Naive B cell (primary cell): ENCODE measurements around the gene POLR1A. TPM values are rescaled to one million over a fixed set of nuclear protein-coding genes. Genes with fewer than 3 reads are reported as not detected.

Source experiments
- ATAC-seq, 2 donors: fragments of 150-1000 bp; cut with Tn5 transposase; 2 replicates each; pipeline ENCODE4 v1.10.0; 2021; ENCODE audit warnings: low read depth in 2 of 2, mild to moderate bottlenecking in 2 of 2, moderate library complexity in 2 of 2
- DNase-seq: peaks from one replicate; pipeline ENCODE4 v3.0.0; 2022
- H3K27ac Mint-ChIP-seq, 6 donors: one replicate each; pipeline ENCODE4 v1.8.0; 2020 to 2022; ENCODE audit warnings: mild to moderate bottlenecking in 6 of 6, mixed read lengths in 6 of 6, moderate library complexity in 5 of 6, inconsistent platforms in 2 of 6
- H3K27me3 Mint-ChIP-seq, 3 donors: one replicate each; pipeline ENCODE4 v1.8.0; 2021 to 2022; ENCODE audit warnings: mixed read lengths in 3 of 3, mild to moderate bottlenecking in 1 of 3
- H3K36me3 Mint-ChIP-seq, 2 donors: one replicate each; pipeline ENCODE4 v1.8.0; 2020 to 2022; ENCODE audit warnings: mixed read lengths in 2 of 2, inconsistent platforms in 1 of 2, mild to moderate bottlenecking in 1 of 2
- H3K4me1 Mint-ChIP-seq, 3 donors: one replicate each; pipeline ENCODE4 v1.8.0; 2020 to 2022; ENCODE audit warnings: mixed read lengths in 3 of 3, inconsistent platforms in 1 of 3, mild to moderate bottlenecking in 1 of 3, moderate library complexity in 1 of 3
- H3K4me3 Mint-ChIP-seq, 8 donors: one replicate each; pipeline ENCODE4 v1.8.0; 2020 to 2022; ENCODE audit warnings: mild to moderate bottlenecking in 8 of 8, mixed read lengths in 8 of 8, moderate library complexity in 8 of 8, inconsistent platforms in 2 of 8
- H3K9me3 Mint-ChIP-seq, 7 donors: one replicate each; pipeline ENCODE4 v1.8.0; 2020 to 2022; ENCODE audit warnings: mixed read lengths in 7 of 7, mild to moderate bottlenecking in 5 of 7, inconsistent platforms in 2 of 7, moderate library complexity in 1 of 7
- polyA plus RNA-seq, 6 donors: library from polyadenylated mRNA; unstranded; fragments of 300-500 nt; fragmentation: Illumina TruSeq; gene quantifications; one replicate each; pipeline ENCODE4 v1.2.3, GENCODE V29; 2021; ENCODE audit warnings: low read depth in 6 of 6

The POLR1A gene
- polyA plus RNA-seq = 1 to 10 TPM in 5 of 6 donors, not detected in 1; 1.9 to 6.2 (median 2.4) TPM

DNA sequence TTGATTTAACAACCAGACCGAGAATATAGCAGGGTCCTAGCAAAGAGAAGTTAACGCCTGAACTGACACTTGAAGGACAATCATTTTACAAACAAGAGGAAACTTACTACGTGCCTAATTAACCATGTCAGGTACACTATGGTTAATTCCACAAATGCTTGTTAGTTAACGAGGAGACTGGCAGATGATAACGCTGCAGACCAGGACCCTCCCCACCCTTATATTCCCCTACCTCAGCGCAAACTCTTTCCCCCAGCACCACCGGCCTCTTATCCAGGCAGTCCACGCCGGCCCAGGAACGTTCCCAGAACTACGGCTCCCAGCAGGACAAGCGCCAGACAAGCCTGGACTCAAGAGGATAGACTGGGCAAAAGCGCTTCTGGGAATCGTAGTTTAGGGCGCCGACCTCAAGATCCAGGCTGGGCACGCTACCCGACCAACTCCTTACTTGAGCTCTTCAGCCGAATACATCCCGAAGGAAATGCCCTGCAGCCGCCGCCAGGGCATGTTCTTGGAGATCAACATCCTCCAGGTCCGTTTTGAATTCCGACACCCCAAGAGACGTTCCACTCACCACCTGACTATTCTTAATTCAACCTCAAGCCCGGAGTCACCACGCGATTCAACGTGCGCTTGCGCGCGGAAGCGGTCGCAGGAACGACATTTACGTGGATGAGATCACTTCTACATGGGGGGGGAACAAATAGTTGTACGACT, at the start of gene POLR1A:
Gene POLR1A, minus strand, starts transcription at position 635 of the 717 bp plus-strand sequence. Its CDS starts 110 bp downstream, at position 525.
- Mint-ChIP-seq H3K9me3 (no peaks in the 10 kb centered on the region), H3K4me1 (peaks cover 48 to 63% (median 54%) of the 10 kb centered on the region in 3 donors), H3K4me3 (peak within 1 kb of the TSS; percentile 89 to 98 (median 93)), H3K36me3 (peaks cover 5 to 20% of the 10 kb centered on the region in 2 donors), H3K27ac (peak within 1 kb of the TSS; percentile 97 to 100 (median 98)), H3K27me3 (no peaks in the 10 kb centered on the region)
- DNase-seq = peak; percentile 86
- ATAC-seq = peak; percentile 73 to 74

DNA sequence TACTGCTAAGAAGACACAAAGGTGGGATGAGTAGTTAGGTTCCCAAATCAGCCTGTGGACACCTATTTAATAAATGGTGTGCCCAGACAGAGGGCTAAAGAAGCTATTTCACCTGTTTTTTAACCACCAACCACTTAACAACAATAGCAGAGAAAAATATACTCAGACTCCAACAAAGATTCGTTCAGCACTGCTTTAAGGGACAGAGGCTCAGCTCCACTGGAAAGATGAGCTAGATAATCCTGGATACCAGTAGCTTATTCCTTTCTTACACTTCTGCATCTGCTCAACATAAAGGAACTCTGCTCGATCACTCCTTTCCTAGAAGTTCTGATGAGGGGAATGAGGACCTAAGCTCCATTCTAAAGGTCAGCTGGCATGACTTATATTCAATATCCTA, 44.8 kb upstream of the POLR1A start:
- Mint-ChIP-seq H3K27ac (no peak overlapping the region), H3K27me3 (no peaks in the 10 kb centered on the region), H3K4me1 (peaks cover 0 to 4% (median 0%) of the 10 kb centered on the region in 3 donors), H3K36me3 (peaks cover 19 to 25% of the 10 kb centered on the region in 2 donors), H3K9me3 (no peaks in the 10 kb centered on the region), H3K4me3 (no peak overlapping the region)
- ATAC-seq (no peak), DNase-seq (no peak)

DNA sequence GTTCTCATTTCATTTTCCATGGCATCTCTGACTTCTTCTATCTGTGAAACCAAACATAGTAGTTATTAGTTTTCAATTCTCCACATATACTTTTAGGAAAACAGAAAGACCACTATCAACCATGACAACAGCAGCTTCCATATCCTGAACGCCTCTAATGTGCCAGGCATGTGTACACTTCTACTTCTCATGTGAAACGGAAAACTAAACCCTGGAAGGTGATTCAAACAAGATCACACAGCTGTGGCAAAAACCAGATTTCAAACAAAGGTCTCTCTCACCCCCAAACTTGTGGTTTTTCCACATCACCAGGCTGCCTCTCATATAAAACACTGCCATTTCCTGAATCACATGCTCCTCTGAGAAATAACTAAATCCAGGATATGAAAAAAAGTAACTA, 42.1 kb upstream of the POLR1A start:
- Mint-ChIP-seq H3K4me1 (peaks cover 0 to 4% (median 0%) of the 10 kb centered on the region in 3 donors), H3K36me3 (peaks cover 19 to 38% of the 10 kb centered on the region in 2 donors), H3K9me3 (no peaks in the 10 kb centered on the region), H3K27ac (peak overlapping the region in 4 of 6 donors; percentile 63 to 78 (median 64)), H3K27me3 (no peaks in the 10 kb centered on the region), H3K4me3 (no peak overlapping the region)
- ATAC-seq (no peak), DNase-seq (no peak)

DNA sequence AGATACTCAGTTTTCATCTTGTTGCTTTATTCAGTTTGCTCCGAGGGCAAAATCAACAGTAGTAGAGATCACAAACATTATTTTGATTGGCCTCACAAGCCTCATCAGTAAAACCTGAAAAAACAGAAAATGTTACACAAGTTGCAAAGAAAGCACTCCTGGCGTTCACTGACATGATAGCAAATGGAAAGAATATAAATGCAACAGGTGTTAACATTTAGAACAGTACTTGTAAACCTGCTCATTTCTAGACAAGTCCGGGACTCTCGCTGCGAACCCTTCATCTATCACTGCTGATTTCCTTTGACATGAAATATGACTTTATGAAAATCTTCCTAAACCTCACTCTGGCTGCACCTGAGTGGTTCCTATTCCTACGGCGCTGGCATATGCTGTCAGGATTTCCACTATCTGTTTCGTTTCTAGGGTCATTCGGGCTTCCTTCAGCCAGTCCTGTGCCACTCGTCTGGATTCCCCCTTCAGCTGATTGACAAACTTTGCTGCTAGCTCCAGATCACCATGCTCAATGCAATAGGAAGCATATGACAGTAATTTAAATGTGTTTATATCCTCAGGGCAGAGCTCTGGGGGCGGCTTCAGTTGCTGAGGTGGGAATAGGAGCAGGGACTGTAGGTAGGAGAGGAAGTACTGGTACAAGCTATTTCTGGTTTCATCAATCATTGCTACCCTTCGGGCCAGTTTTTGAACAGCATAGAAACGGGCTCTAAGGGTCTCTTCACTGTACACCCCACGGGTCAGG, 38.4 kb upstream of the POLR1A start:
- Mint-ChIP-seq H3K9me3 (no peaks in the 10 kb centered on the region), H3K27ac (peak overlapping the region in 5 of 6 donors; percentile 3 to 74 (median 58)), H3K36me3 (peaks cover 4 to 33% of the 10 kb centered on the region in 2 donors), H3K27me3 (no peaks in the 10 kb centered on the region), H3K4me3 (no peak overlapping the region), H3K4me1 (peaks cover 0 to 4% (median 0%) of the 10 kb centered on the region in 3 donors)
- DNase-seq = no peak
- no peak for ATAC-seq

DNA sequence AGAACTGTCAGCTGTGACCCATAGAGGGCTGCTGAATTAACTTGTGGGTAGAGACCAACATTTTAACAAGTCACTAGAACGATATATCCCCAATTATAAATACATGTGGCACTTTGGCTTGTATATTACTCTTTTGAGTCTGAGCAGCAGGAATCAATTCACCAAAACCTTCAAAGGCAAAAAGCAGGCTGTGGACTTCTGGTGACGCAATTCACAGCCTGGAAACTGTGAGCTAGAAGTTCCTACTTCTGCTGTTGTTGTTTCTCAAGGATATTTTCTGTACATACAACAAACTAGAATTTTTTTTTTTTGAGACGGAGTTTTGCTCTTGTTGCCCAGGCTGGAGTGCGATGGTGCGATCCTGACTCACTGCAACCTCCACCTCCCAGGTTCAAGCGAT, 37.6 kb upstream of the POLR1A start:
- H3K36me3 Mint-ChIP-seq = peaks cover 1 to 33% of the 10 kb centered on the region in 2 donors
- no peaks in the 10 kb centered on the region for H3K9me3 Mint-ChIP-seq
- DNase-seq (no peak), ATAC-seq (no peak)
- no peaks in the 10 kb centered on the region for H3K4me1 Mint-ChIP-seq
- H3K27ac Mint-ChIP-seq = peak overlapping the region in 2 of 6 donors; percentile 30 to 32
- H3K27me3 Mint-ChIP-seq = no peaks in the 10 kb centered on the region
- no peak overlapping the region for H3K4me3 Mint-ChIP-seq

DNA sequence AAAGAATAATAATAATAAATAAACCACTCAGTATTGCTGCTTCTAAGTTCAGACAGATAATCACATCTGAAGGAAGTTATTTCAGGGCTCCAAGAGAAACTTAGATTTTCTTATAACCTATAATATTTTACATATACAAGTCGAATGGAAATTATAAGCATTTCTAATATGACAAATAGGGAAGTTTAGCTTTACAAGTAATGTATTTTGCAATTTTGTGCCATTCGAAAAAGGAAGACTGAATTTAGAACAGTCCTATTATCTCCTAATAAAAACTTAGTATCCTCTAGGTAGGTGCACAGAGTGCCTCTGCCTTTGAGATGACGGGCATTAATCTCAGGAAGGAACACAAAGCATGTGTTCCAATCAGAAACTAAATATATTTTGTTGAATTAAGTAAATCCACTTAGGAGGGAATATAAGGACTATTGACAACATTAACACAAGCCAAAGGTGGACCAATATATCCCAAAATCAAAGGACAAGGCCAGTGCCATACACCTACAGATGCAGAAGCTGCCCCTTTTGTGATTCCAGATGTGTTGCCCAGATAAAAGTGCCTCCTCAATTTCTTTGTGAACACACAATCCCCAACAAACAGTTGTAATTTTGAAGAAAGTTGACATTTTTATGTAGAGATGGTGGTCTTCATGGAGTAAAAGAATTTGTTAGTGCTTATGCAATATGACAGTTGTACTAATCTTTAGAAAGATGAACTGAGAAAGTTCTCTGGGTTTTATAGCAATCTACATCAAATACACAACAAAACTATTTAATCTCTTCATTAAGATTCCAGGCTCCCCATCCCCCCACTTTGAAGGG, 37.0 kb upstream of the POLR1A start:
- Mint-ChIP-seq H3K9me3 (no peaks in the 10 kb centered on the region), H3K27me3 (no peaks in the 10 kb centered on the region), H3K36me3 (peaks cover 8 to 34% of the 10 kb centered on the region in 2 donors), H3K4me3 (no peak overlapping the region), H3K27ac (peak overlapping the region in 2 of 6 donors; percentile 30 to 32), H3K4me1 (no peaks in the 10 kb centered on the region)
- ATAC-seq (no peak), DNase-seq (no peak)

DNA sequence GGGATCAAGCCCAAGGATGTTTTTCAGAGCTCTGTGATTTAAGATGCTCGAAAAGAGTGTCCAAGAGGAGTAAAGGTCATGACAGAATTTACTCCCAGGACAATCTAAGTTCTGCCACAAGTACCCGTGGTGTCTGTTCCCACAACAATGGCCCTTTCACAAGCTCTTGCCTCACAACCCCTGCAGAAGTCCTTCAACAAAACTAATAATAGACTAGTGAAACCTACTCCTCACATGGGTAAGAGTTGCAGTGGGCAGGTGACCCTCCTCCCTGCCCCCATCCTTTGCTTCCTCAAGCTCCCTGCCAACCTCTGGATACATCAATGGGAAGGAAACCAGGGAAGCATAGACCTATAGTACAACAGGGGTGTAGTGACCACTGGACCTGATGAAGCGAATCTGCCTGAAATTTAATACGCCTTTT, 35.3 kb upstream of the POLR1A start:
- Mint-ChIP-seq H3K9me3 (no peaks in the 10 kb centered on the region), H3K27me3 (no peaks in the 10 kb centered on the region), H3K27ac (peak overlapping the region in 1 of 6 donors; percentile 69), H3K4me1 (no peaks in the 10 kb centered on the region), H3K36me3 (peaks cover 21 to 41% of the 10 kb centered on the region in 2 donors), H3K4me3 (no peak overlapping the region)
- ATAC-seq (no peak), DNase-seq (no peak)

DNA sequence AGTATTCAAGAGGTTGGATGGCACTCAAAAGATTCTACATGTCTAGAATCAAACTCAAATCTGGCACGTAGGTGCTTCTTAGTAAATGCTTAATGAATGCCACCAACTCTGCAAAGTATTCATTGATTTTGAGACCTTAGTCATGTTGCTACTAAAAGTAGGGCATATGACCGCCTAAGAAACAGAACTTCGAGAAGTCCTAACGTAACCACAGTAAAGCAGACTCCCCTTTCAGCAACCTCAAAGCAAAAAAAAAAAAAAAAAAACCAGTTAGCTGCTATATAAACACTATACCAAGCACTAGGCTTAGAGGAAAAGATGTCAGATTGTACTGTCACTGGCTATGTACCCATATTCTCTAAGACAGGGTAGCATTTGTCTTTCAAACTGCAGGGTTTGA, 34.3 kb upstream of the POLR1A start:
- no peaks in the 10 kb centered on the region for H3K9me3 Mint-ChIP-seq
- DNase-seq (no peak), ATAC-seq (no peak)
- no peak overlapping the region for H3K4me3 Mint-ChIP-seq
- no peaks in the 10 kb centered on the region for H3K27me3 Mint-ChIP-seq
- no peaks in the 10 kb centered on the region for H3K4me1 Mint-ChIP-seq
- H3K36me3 Mint-ChIP-seq = peaks cover 31 to 41% of the 10 kb centered on the region in 2 donors
- no peak overlapping the region for H3K27ac Mint-ChIP-seq

DNA sequence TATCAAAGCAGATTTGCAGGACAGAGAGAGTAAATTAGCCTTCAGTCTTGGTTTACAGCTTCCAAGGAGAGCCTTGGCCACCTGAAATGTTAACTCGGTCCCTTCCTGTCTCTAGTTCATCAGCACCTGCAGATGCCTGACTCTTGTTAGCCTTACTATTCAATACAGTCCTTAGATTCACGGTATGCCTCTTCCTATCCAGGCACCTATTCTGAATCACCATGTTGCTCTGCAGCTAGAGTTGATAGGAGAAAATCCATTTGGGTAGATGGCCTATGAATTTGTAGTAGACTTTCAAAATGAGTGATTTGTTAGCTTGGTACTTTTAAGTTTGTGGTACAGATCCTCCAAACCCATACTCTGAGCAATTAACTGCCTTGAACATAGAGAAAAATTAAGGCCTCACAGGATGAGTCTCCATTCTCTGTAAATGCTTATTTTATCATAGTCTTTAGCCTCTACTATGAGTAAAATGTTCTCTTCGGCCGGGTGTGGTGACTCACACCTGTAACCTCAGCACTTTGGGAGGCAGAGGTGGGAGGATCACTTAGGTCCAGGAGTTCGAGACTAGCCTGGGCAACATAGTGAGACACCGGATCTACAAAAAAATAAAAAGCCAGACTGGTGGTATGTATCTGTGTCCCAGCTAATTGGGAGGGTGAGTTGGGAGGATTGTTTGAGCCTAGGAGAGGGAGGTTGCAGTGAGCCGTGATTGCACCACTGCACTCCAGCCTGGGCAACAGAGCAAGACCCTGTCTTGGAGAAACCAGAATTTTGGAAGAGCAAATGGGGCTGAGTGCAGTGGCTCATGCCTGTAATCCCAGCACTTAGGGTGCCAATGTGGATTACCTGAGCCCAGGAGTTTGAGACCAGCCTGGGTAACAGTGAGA, 33.3 kb upstream of the POLR1A start:
- peaks cover 31 to 36% of the 10 kb centered on the region in 2 donors for H3K36me3 Mint-ChIP-seq
- H3K4me1 Mint-ChIP-seq = no peaks in the 10 kb centered on the region
- H3K27ac Mint-ChIP-seq = peak overlapping the region in 4 of 6 donors; percentile 9 to 74 (median 30)
- ATAC-seq (no peak), DNase-seq (no peak)
- no peaks in the 10 kb centered on the region for H3K9me3 Mint-ChIP-seq
- peak overlapping the region in 1 of 8 donors; percentile 20 for H3K4me3 Mint-ChIP-seq
- H3K27me3 Mint-ChIP-seq = no peaks in the 10 kb centered on the region

DNA sequence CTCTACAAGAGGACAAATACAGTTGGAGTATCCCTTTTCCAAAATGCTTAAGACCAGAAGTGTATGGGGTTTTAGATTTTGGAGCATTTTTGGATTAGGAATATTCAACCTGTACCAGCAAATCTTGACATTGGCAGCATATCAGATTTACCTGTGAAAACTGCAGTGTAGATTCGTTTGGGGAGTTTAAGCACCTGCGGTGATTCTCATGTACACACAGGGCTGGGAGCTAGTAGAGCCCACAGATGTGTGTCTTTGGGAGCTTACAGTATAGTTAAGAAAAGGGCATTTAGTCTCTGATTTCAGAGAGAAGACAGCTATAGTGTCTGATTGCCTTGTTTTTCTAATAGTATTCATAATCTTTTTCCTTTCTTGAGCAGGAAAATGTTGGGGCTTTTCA, 30.5 kb upstream of the POLR1A start:
- no peak for DNase-seq
- H3K27ac Mint-ChIP-seq = peak overlapping the region in 2 of 6 donors; percentile 24 to 39
- peaks cover 31 to 57% of the 10 kb centered on the region in 2 donors for H3K36me3 Mint-ChIP-seq
- H3K9me3 Mint-ChIP-seq = no peaks in the 10 kb centered on the region
- H3K27me3 Mint-ChIP-seq = no peaks in the 10 kb centered on the region
- ATAC-seq = no peak
- no peaks in the 10 kb centered on the region for H3K4me1 Mint-ChIP-seq
- no peak overlapping the region for H3K4me3 Mint-ChIP-seq

DNA sequence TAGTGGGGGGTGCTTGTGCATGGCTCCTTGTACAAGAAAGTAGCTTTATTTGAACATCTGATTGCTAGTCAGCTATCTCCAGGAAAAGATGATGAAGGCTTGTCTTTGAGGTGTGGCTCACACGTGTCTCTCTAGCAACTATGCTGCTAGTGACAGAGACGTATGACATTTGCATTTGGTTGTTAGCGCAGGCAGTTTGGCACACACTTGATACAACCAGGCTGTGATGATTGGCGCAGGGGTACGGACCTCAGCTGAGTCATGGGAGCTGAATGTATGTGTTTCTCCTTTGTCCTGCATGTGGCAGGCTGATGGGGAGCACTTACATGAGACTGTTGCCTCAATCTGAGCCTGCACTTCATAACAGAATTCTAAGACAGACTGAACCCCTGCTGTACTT, 30.0 kb upstream of the POLR1A start:
- ATAC-seq (no peak), DNase-seq (no peak)
- Mint-ChIP-seq H3K27ac (peak overlapping the region in 2 of 6 donors; percentile 11 to 39), H3K9me3 (no peaks in the 10 kb centered on the region), H3K4me1 (no peaks in the 10 kb centered on the region), H3K36me3 (peaks cover 31 to 57% of the 10 kb centered on the region in 2 donors), H3K4me3 (no peak overlapping the region), H3K27me3 (no peaks in the 10 kb centered on the region)

DNA sequence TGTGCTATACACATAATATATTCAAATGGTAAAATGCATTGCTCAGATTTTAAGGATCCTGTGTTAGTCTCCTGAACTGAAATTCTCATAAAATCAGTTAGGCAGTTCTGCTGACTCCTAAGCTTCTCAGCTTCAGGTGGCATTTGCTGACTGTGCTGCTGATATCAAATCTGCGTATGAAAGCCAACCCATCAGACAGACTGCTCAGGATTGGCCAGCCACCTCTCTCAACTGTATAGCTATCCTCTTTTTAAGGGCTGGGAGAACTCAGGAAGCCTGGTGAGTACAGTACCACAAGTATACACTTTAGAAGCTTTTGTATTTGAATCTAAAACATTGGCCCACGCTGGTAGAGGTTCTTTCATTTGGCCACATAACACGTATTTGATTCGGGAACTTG, 29.0 kb upstream of the POLR1A start:
- peaks cover 0 to 3% (median 0%) of the 10 kb centered on the region in 3 donors for H3K4me1 Mint-ChIP-seq
- H3K27me3 Mint-ChIP-seq = no peaks in the 10 kb centered on the region
- DNase-seq (no peak), ATAC-seq (no peak)
- no peak overlapping the region for H3K4me3 Mint-ChIP-seq
- H3K36me3 Mint-ChIP-seq = peaks cover 31 to 57% of the 10 kb centered on the region in 2 donors
- peak overlapping the region in 1 of 6 donors; percentile 11 for H3K27ac Mint-ChIP-seq
- H3K9me3 Mint-ChIP-seq = no peaks in the 10 kb centered on the region
